Adrenal gland (tissue), 5 donors: ENCODE measurements around the gene CFLAR.

Experiments used
- POLR2A ChIP-seq, 2 donors: fragments of 450-650 bp; IDR thresholded peaks; one replicate each; pipeline ENCODE4 v1.6.1; 2017; ENCODE audit warnings: antibody characterized with exemption in 2 of 2, mild to moderate bottlenecking in 2 of 2, moderate library complexity in 1 of 2
- TF ChIP-seq, protein P1 (sequence below), 6 experiments: fragments of 450-650 bp in 4 of 6; fragments of 200-600 bp in 2 of 6; sonication (generic) in 1 of 6; IDR thresholded peaks; 1 replicate in 5 of 6; 2 replicates in 1 of 6; pipeline versions ENCODE4 v1.5.1 to v1.8.0; 2016 to 2021; ENCODE audit warnings: antibody characterized with exemption in 6 of 6, mild to moderate bottlenecking in 2 of 6, moderate library complexity in 1 of 6
- donor health status: DM: no; HTN: no; CAD: no.

DNA sequence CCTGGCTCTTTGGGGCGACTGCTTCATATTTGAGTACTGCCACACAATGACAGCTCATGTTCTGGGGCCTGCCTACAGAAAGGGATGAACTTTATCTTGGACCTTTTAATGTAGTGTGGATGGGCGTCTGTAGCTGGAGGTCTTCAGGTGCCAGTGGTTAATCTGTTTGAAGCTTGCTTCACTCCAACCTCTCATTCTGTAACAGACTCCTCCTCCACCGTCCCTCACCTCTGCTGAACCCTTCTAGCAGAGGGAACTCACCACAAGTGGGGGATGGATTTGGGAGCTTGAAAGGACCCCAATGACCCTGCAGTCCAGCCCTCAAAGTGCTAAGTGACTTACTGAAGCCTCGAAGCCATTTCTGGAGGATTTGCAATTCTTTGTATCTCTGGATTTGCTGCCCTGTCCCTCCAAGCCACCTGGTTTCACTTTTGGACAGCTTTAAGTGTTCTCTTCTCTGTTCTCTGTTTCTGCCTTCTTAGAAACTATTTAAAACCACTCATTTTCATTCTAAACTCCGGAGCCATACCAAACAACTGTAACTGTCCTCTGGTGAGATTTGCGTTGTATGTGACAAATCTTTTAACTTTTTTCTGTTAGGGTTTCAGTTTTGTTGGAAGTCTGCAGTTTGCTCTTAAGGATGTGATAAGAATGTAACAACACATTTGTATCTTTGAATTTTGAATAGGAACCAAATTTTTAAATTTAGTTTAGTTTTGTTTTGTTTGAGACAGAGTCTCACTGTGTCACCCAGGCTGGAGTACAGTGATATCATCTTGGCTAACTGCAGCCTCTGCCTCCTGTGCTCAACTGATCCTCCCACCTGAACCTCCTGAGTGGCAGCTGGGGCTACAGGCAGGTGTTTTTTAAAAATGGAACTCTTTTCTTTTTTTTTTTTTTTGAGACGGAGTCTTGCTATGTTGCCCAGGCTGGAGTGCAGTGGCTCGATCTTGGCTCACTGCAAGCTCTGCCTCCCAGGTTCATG, 107.4 kb downstream of the CFLAR start:
- TF ChIP-seq POLR2A (IDR thresholded peaks at IDR 0.05) = no peak
- TF ChIP-seq, protein P1, sequence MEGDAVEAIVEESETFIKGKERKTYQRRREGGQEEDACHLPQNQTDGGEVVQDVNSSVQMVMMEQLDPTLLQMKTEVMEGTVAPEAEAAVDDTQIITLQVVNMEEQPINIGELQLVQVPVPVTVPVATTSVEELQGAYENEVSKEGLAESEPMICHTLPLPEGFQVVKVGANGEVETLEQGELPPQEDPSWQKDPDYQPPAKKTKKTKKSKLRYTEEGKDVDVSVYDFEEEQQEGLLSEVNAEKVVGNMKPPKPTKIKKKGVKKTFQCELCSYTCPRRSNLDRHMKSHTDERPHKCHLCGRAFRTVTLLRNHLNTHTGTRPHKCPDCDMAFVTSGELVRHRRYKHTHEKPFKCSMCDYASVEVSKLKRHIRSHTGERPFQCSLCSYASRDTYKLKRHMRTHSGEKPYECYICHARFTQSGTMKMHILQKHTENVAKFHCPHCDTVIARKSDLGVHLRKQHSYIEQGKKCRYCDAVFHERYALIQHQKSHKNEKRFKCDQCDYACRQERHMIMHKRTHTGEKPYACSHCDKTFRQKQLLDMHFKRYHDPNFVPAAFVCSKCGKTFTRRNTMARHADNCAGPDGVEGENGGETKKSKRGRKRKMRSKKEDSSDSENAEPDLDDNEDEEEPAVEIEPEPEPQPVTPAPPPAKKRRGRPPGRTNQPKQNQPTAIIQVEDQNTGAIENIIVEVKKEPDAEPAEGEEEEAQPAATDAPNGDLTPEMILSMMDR (IDR thresholded peaks at IDR 0.05) = no peak
